HepG2 (cell line): ENCODE measurements around the gene CSTPP1. TPM values are rescaled to one million over a fixed set of nuclear protein-coding genes. Genes with fewer than 3 reads are reported as not detected.

Experiments
- FIP1L1 ChIP-seq: fragments of 200-400 bp; formaldehyde crosslinking; IDR thresholded peaks from 2 replicates; pipeline ENCODE4 v1.6.1; 2018; ENCODE audit warnings: low read depth, mild to moderate bottlenecking, low read length, moderate library complexity, borderline replicate concordance; ENCODE audit not compliant: insufficient read depth
- GATAD1 ChIP-seq: IDR thresholded peaks from 2 replicates; pipeline ENCODE4 v1.6.1; 2016; ENCODE audit warnings: missing genetic modification reagents, missing compliant biosample characterization
- KMT2B ChIP-seq: IDR thresholded peaks from 2 replicates; pipeline ENCODE4 v1.6.1; 2016; ENCODE audit warnings: missing genetic modification reagents, missing compliant biosample characterization
- MAFK ChIP-seq, 2 experiments: IDR thresholded peaks in 1 of 2; conservative IDR thresholded peaks in 1 of 2; 2 replicates each; pipeline ENCODE4 v1.6.1; 2011; ENCODE audit warnings: improper control_type of control experiment in 2 of 2, low read length in 2 of 2
- TOPORS ChIP-seq: sonication (generic); formaldehyde crosslinking; IDR thresholded peaks from 2 replicates; pipeline ENCODE4 v1.8.0; 2023; ENCODE audit warnings: mild to moderate bottlenecking, missing genetic modification reagents
- ZFX ChIP-seq: sonication (generic); formaldehyde crosslinking; IDR thresholded peaks from 2 replicates; pipeline ENCODE4 v1.4.0; 2020; ENCODE audit warnings: mild to moderate bottlenecking, low read depth, missing genetic modification reagents, moderate library complexity
- ZMYM3 ChIP-seq: sonication (generic); formaldehyde crosslinking; IDR thresholded peaks from 2 replicates; pipeline ENCODE4 v1.5.1; 2020; ENCODE audit warnings: mild to moderate bottlenecking, missing genetic modification reagents
- ZNF383 ChIP-seq: sonication (generic); formaldehyde crosslinking; IDR thresholded peaks from 2 replicates; pipeline ENCODE4 v1.4.0; 2020; ENCODE audit warnings: missing genetic modification reagents, mild to moderate bottlenecking, borderline replicate concordance
- ZNF564 ChIP-seq: sonication (generic); formaldehyde crosslinking; IDR thresholded peaks from 2 replicates; pipeline ENCODE4 v1.8.1; 2023; ENCODE audit warnings: mild to moderate bottlenecking, missing genetic modification reagents
- polyA plus RNA-seq, 8 experiments: library from polyadenylated mRNA; depleted of rRNA in 3 of 8; stranded (reverse) in 7 of 8; unstranded in 1 of 8; fragments of >200 nt; fragmentation: Illumina TruSeq in 4 of 8; extraction: Trizol in 4 of 8; gene quantifications; 2 replicates each; pipeline versions ENCODE4 v1.2.1 to v1.2.3, GENCODE V29; 2011 to 2016; ENCODE audit warnings: low read depth in 4 of 8, missing spikeins in 1 of 8, mixed read lengths in 1 of 8; ENCODE audit not compliant: insufficient read depth in 1 of 8
- total RNA-seq, 5 experiments: library from RNA; depleted of rRNA; stranded (reverse); fragments of >200 nt; fragmentation: Illumina TruSeq; extraction: Trizol; gene quantifications; 2 replicates each; pipeline ENCODE4 v1.2.3, GENCODE V29; 2016; ENCODE audit warnings: low read depth in 1 of 5
- TF ChIP-seq, protein P1 (sequence below): sonication (generic); formaldehyde crosslinking; IDR thresholded peaks from 2 replicates; pipeline ENCODE4 v1.8.1; 2023; ENCODE audit warnings: missing genetic modification reagents, inconsistent platforms, borderline replicate concordance
- TF ChIP-seq, protein P2 (sequence below): sonication (generic); formaldehyde crosslinking; conservative IDR thresholded peaks from 2 replicates; pipeline ENCODE4 v1.8.0; 2022; ENCODE audit warnings: mild to moderate bottlenecking, moderate library complexity, missing genetic modification reagents
- TF ChIP-seq, protein P3 (sequence below), 2 experiments: sonication (generic) in 1 of 2; formaldehyde crosslinking in 1 of 2; IDR thresholded peaks; 2 replicates each; pipeline versions ENCODE4 v1.6.1 to v1.9.0; 2014 to 2022; ENCODE audit warnings: antibody characterized with exemption in 1 of 2, borderline replicate concordance in 1 of 2, inconsistent platforms in 1 of 2, low read depth in 1 of 2, missing genetic modification reagents in 1 of 2
- TF ChIP-seq, protein P4 (sequence below): sonication (generic); formaldehyde crosslinking; IDR thresholded peaks from 2 replicates; pipeline ENCODE4 v1.8.1; 2022; ENCODE audit warnings: mild to moderate bottlenecking, missing genetic modification reagents
- TF ChIP-seq, protein P5 (sequence below): sonication (generic); formaldehyde crosslinking; IDR thresholded peaks from 2 replicates; pipeline ENCODE4 v1.5.1; 2020; ENCODE audit warnings: mild to moderate bottlenecking, moderate library complexity, missing genetic modification reagents

Gene CSTPP1
- total and polyA plus RNA-seq, 2 of the 13 experiments (the other 11 are each of a cell fraction or from before 2014, with no cell fraction given) = 12.3 to 14.6 TPM

DNA sequence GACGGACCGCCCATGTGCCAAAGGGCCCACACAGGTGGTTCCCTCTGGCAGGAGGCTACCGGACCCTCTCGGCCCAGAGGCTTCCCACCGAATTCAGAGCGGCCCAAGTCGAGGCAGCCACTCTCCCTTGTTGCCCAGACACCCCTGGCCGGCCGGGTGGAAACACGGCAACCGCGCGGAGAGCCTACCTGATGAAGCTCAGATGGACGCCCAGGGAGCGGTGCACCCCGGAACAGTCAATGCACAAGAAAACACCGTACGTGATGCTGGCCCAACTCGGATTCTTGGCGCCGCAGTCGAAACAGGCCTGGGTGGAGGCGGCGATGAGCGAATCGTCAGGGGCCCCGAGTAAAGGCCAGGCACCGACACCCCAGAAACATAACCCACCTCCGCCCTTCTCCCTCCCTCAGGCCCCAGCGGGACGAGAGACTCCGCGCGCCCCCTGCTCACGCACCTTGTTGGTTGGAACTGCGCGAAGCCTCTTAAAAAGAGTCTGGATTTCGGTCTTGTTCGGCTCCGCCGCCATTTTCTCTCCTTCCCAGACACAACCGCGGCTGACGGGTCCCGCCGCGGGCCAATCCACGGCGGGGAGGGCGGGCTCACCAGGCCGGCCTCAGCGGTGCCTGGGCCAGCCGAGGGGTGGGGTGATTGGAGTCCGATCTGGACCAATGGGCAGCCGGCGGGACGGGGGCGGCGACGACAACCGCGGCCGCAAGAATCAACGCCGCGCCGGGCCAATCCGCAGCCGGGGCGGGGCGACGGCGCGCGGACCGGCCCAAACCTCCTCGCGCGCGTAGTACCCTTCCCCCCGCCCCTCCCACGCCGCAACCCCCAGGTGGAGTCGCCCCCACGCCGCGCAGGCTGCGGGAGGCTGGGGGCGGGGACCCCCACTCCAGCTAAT lies 240.0 kb downstream of the CSTPP1 start, which contains the start of gene ARFGAP2 (continued):
- TF ChIP-seq, protein P1, sequence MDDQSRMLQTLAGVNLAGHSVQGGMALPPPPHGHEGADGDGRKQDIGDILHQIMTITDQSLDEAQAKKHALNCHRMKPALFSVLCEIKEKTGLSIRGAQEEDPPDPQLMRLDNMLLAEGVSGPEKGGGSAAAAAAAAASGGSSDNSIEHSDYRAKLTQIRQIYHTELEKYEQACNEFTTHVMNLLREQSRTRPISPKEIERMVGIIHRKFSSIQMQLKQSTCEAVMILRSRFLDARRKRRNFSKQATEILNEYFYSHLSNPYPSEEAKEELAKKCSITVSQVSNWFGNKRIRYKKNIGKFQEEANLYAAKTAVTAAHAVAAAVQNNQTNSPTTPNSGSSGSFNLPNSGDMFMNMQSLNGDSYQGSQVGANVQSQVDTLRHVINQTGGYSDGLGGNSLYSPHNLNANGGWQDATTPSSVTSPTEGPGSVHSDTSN (CRISPR knock-in tag) = no peak
- TF ChIP-seq, protein P2, sequence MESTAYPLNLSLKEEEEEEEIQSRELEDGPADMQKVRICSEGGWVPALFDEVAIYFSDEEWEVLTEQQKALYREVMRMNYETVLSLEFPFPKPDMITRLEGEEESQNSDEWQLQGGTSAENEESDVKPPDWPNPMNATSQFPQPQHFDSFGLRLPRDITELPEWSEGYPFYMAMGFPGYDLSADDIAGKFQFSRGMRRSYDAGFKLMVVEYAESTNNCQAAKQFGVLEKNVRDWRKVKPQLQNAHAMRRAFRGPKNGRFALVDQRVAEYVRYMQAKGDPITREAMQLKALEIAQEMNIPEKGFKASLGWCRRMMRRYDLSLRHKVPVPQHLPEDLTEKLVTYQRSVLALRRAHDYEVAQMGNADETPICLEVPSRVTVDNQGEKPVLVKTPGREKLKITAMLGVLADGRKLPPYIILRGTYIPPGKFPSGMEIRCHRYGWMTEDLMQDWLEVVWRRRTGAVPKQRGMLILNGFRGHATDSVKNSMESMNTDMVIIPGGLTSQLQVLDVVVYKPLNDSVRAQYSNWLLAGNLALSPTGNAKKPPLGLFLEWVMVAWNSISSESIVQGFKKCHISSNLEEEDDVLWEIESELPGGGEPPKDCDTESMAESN (CRISPR knock-in tag) = peak; percentile 69; the same call in 1 of the 2 replicates
- TF ChIP-seq, protein P3, sequence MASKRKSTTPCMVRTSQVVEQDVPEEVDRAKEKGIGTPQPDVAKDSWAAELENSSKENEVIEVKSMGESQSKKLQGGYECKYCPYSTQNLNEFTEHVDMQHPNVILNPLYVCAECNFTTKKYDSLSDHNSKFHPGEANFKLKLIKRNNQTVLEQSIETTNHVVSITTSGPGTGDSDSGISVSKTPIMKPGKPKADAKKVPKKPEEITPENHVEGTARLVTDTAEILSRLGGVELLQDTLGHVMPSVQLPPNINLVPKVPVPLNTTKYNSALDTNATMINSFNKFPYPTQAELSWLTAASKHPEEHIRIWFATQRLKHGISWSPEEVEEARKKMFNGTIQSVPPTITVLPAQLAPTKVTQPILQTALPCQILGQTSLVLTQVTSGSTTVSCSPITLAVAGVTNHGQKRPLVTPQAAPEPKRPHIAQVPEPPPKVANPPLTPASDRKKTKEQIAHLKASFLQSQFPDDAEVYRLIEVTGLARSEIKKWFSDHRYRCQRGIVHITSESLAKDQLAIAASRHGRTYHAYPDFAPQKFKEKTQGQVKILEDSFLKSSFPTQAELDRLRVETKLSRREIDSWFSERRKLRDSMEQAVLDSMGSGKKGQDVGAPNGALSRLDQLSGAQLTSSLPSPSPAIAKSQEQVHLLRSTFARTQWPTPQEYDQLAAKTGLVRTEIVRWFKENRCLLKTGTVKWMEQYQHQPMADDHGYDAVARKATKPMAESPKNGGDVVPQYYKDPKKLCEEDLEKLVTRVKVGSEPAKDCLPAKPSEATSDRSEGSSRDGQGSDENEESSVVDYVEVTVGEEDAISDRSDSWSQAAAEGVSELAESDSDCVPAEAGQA (IDR thresholded peaks at IDR 0.05; ENCODE audit: low read depth) = peak; percentile 68
- TF ChIP-seq, protein P3 (CRISPR knock-in tag; IDR thresholded peaks at IDR 0.05; ENCODE audit: borderline replicate concordance) = no peak; the same call in 1 of the 2 replicates
- TF ChIP-seq GATAD1 (CRISPR knock-in tag) (peak; percentile 96), ZNF564 (peak; percentile 90), FIP1L1 (peak; percentile 89; the same call in 1 of the 2 replicates), ZNF383 (CRISPR knock-in tag) (peak; percentile 67; the same call in 1 of the 2 replicates), TOPORS (CRISPR knock-in tag) (no peak; the same call in 1 of the 2 replicates), ZMYM3 (CRISPR knock-in tag) (no peak), MAFK (conservative IDR thresholded peaks at IDR 0.05 in 1 of 2, IDR thresholded peaks at IDR 0.05 in 1 of 2; ENCODE audit: low read length in 2 of 2) (no peak), KMT2B (peak; percentile 68), ZFX (CRISPR knock-in tag) (peak; percentile 87)
- TF ChIP-seq, protein P4, sequence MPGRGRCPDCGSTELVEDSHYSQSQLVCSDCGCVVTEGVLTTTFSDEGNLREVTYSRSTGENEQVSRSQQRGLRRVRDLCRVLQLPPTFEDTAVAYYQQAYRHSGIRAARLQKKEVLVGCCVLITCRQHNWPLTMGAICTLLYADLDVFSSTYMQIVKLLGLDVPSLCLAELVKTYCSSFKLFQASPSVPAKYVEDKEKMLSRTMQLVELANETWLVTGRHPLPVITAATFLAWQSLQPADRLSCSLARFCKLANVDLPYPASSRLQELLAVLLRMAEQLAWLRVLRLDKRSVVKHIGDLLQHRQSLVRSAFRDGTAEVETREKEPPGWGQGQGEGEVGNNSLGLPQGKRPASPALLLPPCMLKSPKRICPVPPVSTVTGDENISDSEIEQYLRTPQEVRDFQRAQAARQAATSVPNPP (CRISPR knock-in tag) = peak; percentile 53; the same call in 1 of the 2 replicates
- TF ChIP-seq, protein P5, sequence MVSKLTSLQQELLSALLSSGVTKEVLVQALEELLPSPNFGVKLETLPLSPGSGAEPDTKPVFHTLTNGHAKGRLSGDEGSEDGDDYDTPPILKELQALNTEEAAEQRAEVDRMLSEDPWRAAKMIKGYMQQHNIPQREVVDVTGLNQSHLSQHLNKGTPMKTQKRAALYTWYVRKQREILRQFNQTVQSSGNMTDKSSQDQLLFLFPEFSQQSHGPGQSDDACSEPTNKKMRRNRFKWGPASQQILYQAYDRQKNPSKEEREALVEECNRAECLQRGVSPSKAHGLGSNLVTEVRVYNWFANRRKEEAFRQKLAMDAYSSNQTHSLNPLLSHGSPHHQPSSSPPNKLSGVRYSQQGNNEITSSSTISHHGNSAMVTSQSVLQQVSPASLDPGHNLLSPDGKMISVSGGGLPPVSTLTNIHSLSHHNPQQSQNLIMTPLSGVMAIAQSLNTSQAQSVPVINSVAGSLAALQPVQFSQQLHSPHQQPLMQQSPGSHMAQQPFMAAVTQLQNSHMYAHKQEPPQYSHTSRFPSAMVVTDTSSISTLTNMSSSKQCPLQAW (CRISPR knock-in tag) = 0 out of 2 replicates have a peak, but pooled peaks have one; percentile 15
